Suppressor macrophage (primary cell): Measurements from ENCODE around the gene RTL1.

ENCODE experiments used
- DNase-seq, 4 experiments: peaks; one replicate each; pipeline ENCODE4 v3.0.0-alpha.2; 2020 to 2022

RTL1 gene

GRCh38 chr14:100898465-100898864 is 5.1 kb downstream of the RTL1 start:
- DNase-seq, result no peak

- DNase-seq, result no peak
These were observed 7.0 kb downstream of the RTL1 start for GRCh38 chr14:100896369-100897060.

GRCh38 chr14:100895411-100895810 is 8.1 kb downstream of the RTL1 start:
- DNase-seq, result no peak

- DNase-seq, result no peak
These were observed 9.1 kb downstream of the RTL1 start for GRCh38 chr14:100894416-100894815.

GRCh38 chr14:100893760-100894159 is 9.8 kb downstream of the RTL1 start:
- DNase-seq, result no peak

GRCh38 chr14:100893228-100893601 is 10.3 kb downstream of the RTL1 start:
- DNase-seq, result no peak

GRCh38 chr14:100892496-100893227 is 10.9 kb downstream of the RTL1 start:
- no peak for DNase-seq

GRCh38 chr14:100891501-100892445 is 11.7 kb downstream of the RTL1 start:
- no peak for DNase-seq

- no peak for DNase-seq
These were observed 12.5 kb downstream of the RTL1 start for GRCh38 chr14:100891051-100891450.

GRCh38 chr14:100890061-100890850 is 13.3 kb downstream of the RTL1 start:
- no peak for DNase-seq

- DNase-seq, result no peak
These were observed 13.9 kb downstream of the RTL1 start for GRCh38 chr14:100889641-100890040.

- DNase-seq, result no peak
These were observed 14.7 kb downstream of the RTL1 start for GRCh38 chr14:100888789-100889315.

GRCh38 chr14:100887728-100888335 is 15.7 kb downstream of the RTL1 start:
- no peak for DNase-seq

- no peak for DNase-seq
These were observed 17.9 kb downstream of the RTL1 start for GRCh38 chr14:100885617-100886016.

GRCh38 chr14:100885196-100885595 is 18.3 kb downstream of the RTL1 start:
- DNase-seq, result no peak

GRCh38 chr14:100884456-100884855 is 19.1 kb downstream of the RTL1 start:
- DNase-seq, result no peak

- no peak for DNase-seq
These were observed 19.8 kb downstream of the RTL1 start for GRCh38 chr14:100883789-100884101.

GRCh38 chr14:100882991-100883788 is 20.3 kb downstream of the RTL1 start:
- no peak for DNase-seq

GRCh38 chr14:100882026-100882967 is 21.2 kb downstream of the RTL1 start:
- no peak for DNase-seq
